GM12878 (cell line): ENCODE measurements around the gene BUB1B. TPM values are rescaled to one million over a fixed set of nuclear protein-coding genes. Genes with fewer than 3 reads are reported as not detected.
A peak's percentile ranks its signal among the peaks of the same experiment; 100 is the strongest.

Experiments
- ASH2L ChIP-seq: fragments of 300-600, 200-600 bp; sonication (generic); IDR thresholded peaks from 2 replicates; pipeline ENCODE4 v1.6.1; 2017; ENCODE audit warnings: low read depth, mild to moderate bottlenecking, borderline replicate concordance
- CHD4 ChIP-seq: fragments of 200-600 bp; sonication (generic); IDR thresholded peaks from 2 replicates; pipeline ENCODE4 v1.6.1; 2016; ENCODE audit warnings: mild to moderate bottlenecking
- CREB1 ChIP-seq: IDR thresholded peaks from 2 replicates; pipeline ENCODE4 v1.6.1; 2012; ENCODE audit warnings: low read depth, mild to moderate bottlenecking, inconsistent platforms
- ESRRA ChIP-seq: IDR thresholded peaks from 2 replicates; pipeline ENCODE4 v1.6.1; 2012; ENCODE audit warnings: mild to moderate bottlenecking, low read length, improper control_type of control experiment
- FOS ChIP-seq: IDR thresholded peaks from 3 replicates; pipeline ENCODE4 v1.6.1; 2011; ENCODE audit warnings: borderline replicate concordance; ENCODE audit not compliant: insufficient read length; ENCODE audit errors: extremely low read depth
- FOXK2 ChIP-seq: fragments of 450-650 bp; IDR thresholded peaks from 2 replicates; pipeline ENCODE4 v1.6.1; 2017; ENCODE audit warnings: mild to moderate bottlenecking, moderate library complexity
- FOXM1 ChIP-seq: IDR thresholded peaks from 2 replicates; pipeline ENCODE4 v1.6.1; 2012; ENCODE audit warnings: low read depth, mild to moderate bottlenecking, inconsistent platforms, low read length, moderate library complexity
- KAT2A ChIP-seq: conservative IDR thresholded peaks from 2 replicates; pipeline ENCODE4 v1.6.1; 2011; ENCODE audit warnings: low read depth, low read length; ENCODE audit not compliant: control insufficient read depth
- MYC ChIP-seq: IDR thresholded peaks from 2 replicates; pipeline ENCODE4 v1.6.1; 2011; ENCODE audit warnings: mild to moderate bottlenecking, low read length, moderate library complexity, inconsistent platforms; ENCODE audit not compliant: insufficient read depth, insufficient replicate concordance, insufficient read length, severe bottlenecking
- NR2F1 ChIP-seq: fragments of 450-650 bp; conservative IDR thresholded peaks from 2 replicates; pipeline ENCODE4 v1.6.1; 2017; ENCODE audit warnings: mild to moderate bottlenecking
- SIN3A ChIP-seq: IDR thresholded peaks from 2 replicates; pipeline ENCODE4 v1.6.1; 2012; ENCODE audit warnings: low read depth, low read length, improper control_type of control experiment
- SMAD5 ChIP-seq: IDR thresholded peaks from 2 replicates; pipeline ENCODE4 v1.6.1; 2016; ENCODE audit warnings: antibody characterized with exemption, low read depth
- ZNF274 ChIP-seq: IDR thresholded peaks from one replicate; pipeline ENCODE4 v1.8.0; 2011; ENCODE audit not compliant: insufficient read length, insufficient read depth
- ZNF592 ChIP-seq: fragments of 450-650 bp; IDR thresholded peaks from 2 replicates; pipeline ENCODE4 v1.6.1; 2017; ENCODE audit warnings: mild to moderate bottlenecking, moderate library complexity
- ZNF622 ChIP-seq: fragments of 450-650 bp; IDR thresholded peaks from 2 replicates; pipeline ENCODE4 v1.6.1; 2017; ENCODE audit warnings: mild to moderate bottlenecking, inconsistent platforms
- ZZZ3 ChIP-seq: IDR thresholded peaks from 2 replicates; pipeline ENCODE4 v1.6.1; 2011; ENCODE audit warnings: low read depth; ENCODE audit not compliant: control insufficient read depth, insufficient read length
- polyA plus RNA-seq, 11 experiments: library from polyadenylated mRNA; depleted of rRNA in 4 of 11; unstranded in 6 of 11; stranded (reverse) in 5 of 11; fragments of >200 nt; fragmentation: Nextera tagmentation in 4 of 11; fragmentation: Illumina TruSeq in 1 of 11; extraction: Ambion mirVana in 4 of 11; extraction: Trizol in 1 of 11; gene quantifications; 1 replicate in 1 of 11; 2 replicates in 10 of 11; pipeline versions ENCODE4 v1.2.1 to v1.2.3, GENCODE V29; 2011 to 2016; ENCODE audit warnings: inconsistent platforms in 2 of 11, missing spikeins in 2 of 11, low read depth in 1 of 11
- total RNA-seq, 4 experiments: library from RNA; depleted of rRNA in 3 of 4; stranded (reverse); fragments of >200 nt in 3 of 4; fragmentation: Illumina TruSeq in 1 of 4; extraction: Trizol in 1 of 4; gene quantifications; 2 replicates each; pipeline versions ENCODE4 v1.2.1 to v1.2.3, GENCODE V29; 2013 to 2021
- TF ChIP-seq, protein P1 (sequence below): IDR thresholded peaks from 2 replicates; pipeline ENCODE4 v1.6.1; 2011; ENCODE audit warnings: borderline replicate concordance, low read depth, mild to moderate bottlenecking, moderate library complexity, low read length; ENCODE audit not compliant: insufficient read depth, poor library complexity, severe bottlenecking
- TF ChIP-seq, protein P2 (sequence below): fragments of 450-650 bp; IDR thresholded peaks from 2 replicates; pipeline ENCODE4 v1.6.1; 2017; ENCODE audit warnings: mild to moderate bottlenecking, moderate library complexity
- TF ChIP-seq, protein P3 (sequence below): IDR thresholded peaks from 2 replicates; pipeline ENCODE4 v1.6.1; 2012; ENCODE audit warnings: low read depth, low read length, improper control_type of control experiment

BUB1B gene
- total and polyA plus RNA-seq, 10 of the 15 experiments (the other 5 are each of a cell fraction or from before 2014, with no cell fraction given): 29.1 to 98.6 (median 77.3) TPM

- TF ChIP-seq SMAD5: no peak
- 0 out of 2 replicates have a peak, but pooled peaks have one; percentile 11 for TF ChIP-seq CREB1
- TF ChIP-seq, protein P1, sequence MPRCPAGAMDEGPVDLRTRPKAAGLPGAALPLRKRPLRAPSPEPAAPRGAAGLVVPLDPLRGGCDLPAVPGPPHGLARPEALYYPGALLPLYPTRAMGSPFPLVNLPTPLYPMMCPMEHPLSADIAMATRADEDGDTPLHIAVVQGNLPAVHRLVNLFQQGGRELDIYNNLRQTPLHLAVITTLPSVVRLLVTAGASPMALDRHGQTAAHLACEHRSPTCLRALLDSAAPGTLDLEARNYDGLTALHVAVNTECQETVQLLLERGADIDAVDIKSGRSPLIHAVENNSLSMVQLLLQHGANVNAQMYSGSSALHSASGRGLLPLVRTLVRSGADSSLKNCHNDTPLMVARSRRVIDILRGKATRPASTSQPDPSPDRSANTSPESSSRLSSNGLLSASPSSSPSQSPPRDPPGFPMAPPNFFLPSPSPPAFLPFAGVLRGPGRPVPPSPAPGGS: peak; percentile 28
- TF ChIP-seq ESRRA: no peak
- no peak for TF ChIP-seq ZNF592
- no peak for TF ChIP-seq ZZZ3
- no peak for TF ChIP-seq KAT2A
- TF ChIP-seq NR2F1: no peak
- no peak for TF ChIP-seq FOS
- TF ChIP-seq FOXM1: peak; percentile 83; the same call in 1 of the 2 replicates
- no peak for TF ChIP-seq CHD4
- TF ChIP-seq, protein P2, sequence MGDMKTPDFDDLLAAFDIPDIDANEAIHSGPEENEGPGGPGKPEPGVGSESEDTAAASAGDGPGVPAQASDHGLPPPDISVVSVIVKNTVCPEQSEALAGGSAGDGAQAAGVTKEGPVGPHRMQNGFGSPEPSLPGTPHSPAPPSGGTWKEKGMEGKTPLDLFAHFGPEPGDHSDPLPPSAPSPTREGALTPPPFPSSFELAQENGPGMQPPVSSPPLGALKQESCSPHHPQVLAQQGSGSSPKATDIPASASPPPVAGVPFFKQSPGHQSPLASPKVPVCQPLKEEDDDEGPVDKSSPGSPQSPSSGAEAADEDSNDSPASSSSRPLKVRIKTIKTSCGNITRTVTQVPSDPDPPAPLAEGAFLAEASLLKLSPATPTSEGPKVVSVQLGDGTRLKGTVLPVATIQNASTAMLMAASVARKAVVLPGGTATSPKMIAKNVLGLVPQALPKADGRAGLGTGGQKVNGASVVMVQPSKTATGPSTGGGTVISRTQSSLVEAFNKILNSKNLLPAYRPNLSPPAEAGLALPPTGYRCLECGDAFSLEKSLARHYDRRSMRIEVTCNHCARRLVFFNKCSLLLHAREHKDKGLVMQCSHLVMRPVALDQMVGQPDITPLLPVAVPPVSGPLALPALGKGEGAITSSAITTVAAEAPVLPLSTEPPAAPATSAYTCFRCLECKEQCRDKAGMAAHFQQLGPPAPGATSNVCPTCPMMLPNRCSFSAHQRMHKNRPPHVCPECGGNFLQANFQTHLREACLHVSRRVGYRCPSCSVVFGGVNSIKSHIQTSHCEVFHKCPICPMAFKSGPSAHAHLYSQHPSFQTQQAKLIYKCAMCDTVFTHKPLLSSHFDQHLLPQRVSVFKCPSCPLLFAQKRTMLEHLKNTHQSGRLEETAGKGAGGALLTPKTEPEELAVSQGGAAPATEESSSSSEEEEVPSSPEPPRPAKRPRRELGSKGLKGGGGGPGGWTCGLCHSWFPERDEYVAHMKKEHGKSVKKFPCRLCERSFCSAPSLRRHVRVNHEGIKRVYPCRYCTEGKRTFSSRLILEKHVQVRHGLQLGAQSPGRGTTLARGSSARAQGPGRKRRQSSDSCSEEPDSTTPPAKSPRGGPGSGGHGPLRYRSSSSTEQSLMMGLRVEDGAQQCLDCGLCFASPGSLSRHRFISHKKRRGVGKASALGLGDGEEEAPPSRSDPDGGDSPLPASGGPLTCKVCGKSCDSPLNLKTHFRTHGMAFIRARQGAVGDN: no peak
- no peak for TF ChIP-seq MYC
- no peak for TF ChIP-seq ASH2L
- TF ChIP-seq, protein P3, sequence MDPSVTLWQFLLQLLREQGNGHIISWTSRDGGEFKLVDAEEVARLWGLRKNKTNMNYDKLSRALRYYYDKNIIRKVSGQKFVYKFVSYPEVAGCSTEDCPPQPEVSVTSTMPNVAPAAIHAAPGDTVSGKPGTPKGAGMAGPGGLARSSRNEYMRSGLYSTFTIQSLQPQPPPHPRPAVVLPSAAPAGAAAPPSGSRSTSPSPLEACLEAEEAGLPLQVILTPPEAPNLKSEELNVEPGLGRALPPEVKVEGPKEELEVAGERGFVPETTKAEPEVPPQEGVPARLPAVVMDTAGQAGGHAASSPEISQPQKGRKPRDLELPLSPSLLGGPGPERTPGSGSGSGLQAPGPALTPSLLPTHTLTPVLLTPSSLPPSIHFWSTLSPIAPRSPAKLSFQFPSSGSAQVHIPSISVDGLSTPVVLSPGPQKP: no peak
- TF ChIP-seq FOXK2: no peak
- TF ChIP-seq ZNF274: no peak
- TF ChIP-seq SIN3A: no peak
- no peak for TF ChIP-seq ZNF622
These were observed 3.0 kb downstream of the BUB1B start (continued) for GRCh38 chr15:40163657-40164416.
